SK-N-MC (cell line): Measurements from ENCODE around the gene POR.

ENCODE experiments used
- EZH2 ChIP-seq: fragments of 200-600 bp; sonication (generic); IDR thresholded peaks from one replicate; pipeline ENCODE4 v1.6.1; 2017; ENCODE audit warnings: antibody characterized with exemption
- POLR2AphosphoS5 ChIP-seq: IDR thresholded peaks from 2 replicates; pipeline ENCODE4 v1.6.1; 2012; ENCODE audit warnings: mild to moderate bottlenecking, low read depth, low read length, borderline replicate concordance

GRCh38 chr7:75982306-75983064 lies 67.5 kb downstream of the POR start:
- TF ChIP-seq EZH2, result no peak
- no peak for TF ChIP-seq POLR2AphosphoS5
